ENCODE data around the gene NHERF2.

The NHERF2 gene

GRCh38 chr16:1980770-1981087, 46.0 kb upstream of the NHERF2 start:
- Histone ChIP-seq H2BK15ac (ENCODE audit: low read length) (peak overlapping the region; percentile 49), H2BK12ac (ENCODE audit: low read length) (peak overlapping the region; percentile 73), H3K27me3 (ENCODE audit: control insufficient read depth in 3 of 3, insufficient read depth in 3 of 3, low read depth in 1 of 3, low read length in 3 of 3) (peaks cover 0 to 50% (median 18%) of the 10 kb centered on the region in 3 experiments), H3K9ac (ENCODE audit: low read depth, low read length, poor library complexity) (no peak overlapping the region), H3K14ac (ENCODE audit: low read length) (no peak overlapping the region), H3K4me1 (ENCODE audit: control insufficient read depth in 2 of 2, insufficient read depth in 1 of 2, low read depth in 1 of 2, low read length in 2 of 2) (peaks cover 17 to 31% of the 10 kb centered on the region in 2 donors), H3K18ac (ENCODE audit: low read length) (no peak overlapping the region), H2BK120ac (ENCODE audit: low read depth, low read length) (no peak overlapping the region), H3K79me1 (ENCODE audit: low read depth, low read length) (peaks cover 11% of the 10 kb centered on the region), H2AK5ac (ENCODE audit: low read depth, low read length) (peak overlapping the region; percentile 84), H3K23ac (ENCODE audit: low read depth, low read length, poor library complexity) (peak overlapping the region; percentile 99), H4K91ac (ENCODE audit: low read depth, low read length, poor library complexity) (no peak overlapping the region), H3K4ac (ENCODE audit: low read length) (peak overlapping the region; percentile 76), H2AFZ (ENCODE audit: low read length) (no peak overlapping the region), H3K4me2 (ENCODE audit: insufficient read depth, low read length, poor library complexity, severe bottlenecking) (no peak overlapping the region), H3K27ac (replicated peaks; ENCODE audit: low read length) (no peak overlapping the region), H3K9me3 (replicated peaks in 1 of 2; ENCODE audit: control insufficient read depth in 2 of 2, insufficient read depth in 1 of 2, low read depth in 1 of 2, low read length in 2 of 2) (no peaks in the 10 kb centered on the region), H2BK5ac (ENCODE audit: low read length) (no peak overlapping the region), H3K36me3 (replicated peaks in 1 of 2; ENCODE audit: control insufficient read depth in 2 of 2, insufficient read depth in 2 of 2, low read length in 2 of 2) (peaks cover 25 to 38% of the 10 kb centered on the region in 2 donors), H3K4me3 (ENCODE audit: low read length in 2 of 2) (no peak overlapping the region), H4K8ac (ENCODE audit: low read depth, low read length) (no peak overlapping the region)
- DNase-seq (ENCODE audit: low spot score): no peak
- WGBS, 2 donors (ENCODE audit: extremely low coverage in 2 of 2, insufficient read length in 2 of 2, insufficient replicate concordance in 1 of 2): no CpG with 5 or more reads among the region's 16 CpGs

DNA sequence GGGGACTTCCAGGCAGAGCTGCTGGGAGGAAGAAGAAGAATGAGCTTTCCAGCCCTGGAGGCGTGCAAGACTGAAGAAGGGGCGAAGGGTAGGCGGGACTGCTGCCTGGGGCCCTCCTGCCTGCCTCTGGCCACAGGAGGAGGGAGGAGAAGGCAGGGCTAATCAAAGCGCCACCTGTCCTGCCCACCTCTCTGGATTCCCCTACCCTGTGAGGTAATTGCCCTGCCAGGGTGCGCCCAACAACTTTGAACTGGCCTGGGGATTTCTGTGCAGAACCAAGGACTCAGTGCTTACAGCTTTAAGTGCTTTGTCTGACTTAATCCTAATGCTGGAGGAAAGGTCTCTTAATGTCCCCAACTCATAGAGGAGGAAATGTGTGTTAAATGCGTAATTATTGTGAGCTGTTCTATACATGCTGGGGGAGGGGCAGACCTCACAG, 45.3 kb upstream of the NHERF2 start, which contains the start of gene NOXO1:
Gene NOXO1 (minus strand): TSS at position 72 of the 439 bp plus-strand sequence. CDS start 290 bp downstream, outside the sequence.
- H3K27me3 ChIP-seq (ENCODE audit: control insufficient read depth in 3 of 3, insufficient read depth in 3 of 3, low read depth in 1 of 3, low read length in 3 of 3): peaks cover 0 to 50% (median 18%) of the 10 kb centered on the region in 3 experiments
- H3K23ac ChIP-seq (ENCODE audit: low read depth, low read length, poor library complexity): peak within 1 kb of the TSS; percentile 99
- H4K91ac ChIP-seq (ENCODE audit: low read depth, low read length, poor library complexity): no peak within 1 kb of the TSS
- peak within 1 kb of the TSS; percentile 66 for H2BK5ac ChIP-seq (ENCODE audit: low read length)
- no peak within 1 kb of the TSS for H3K14ac ChIP-seq (ENCODE audit: low read length)
- H2BK120ac ChIP-seq (ENCODE audit: low read depth, low read length): no peak within 1 kb of the TSS
- H3K4me3 ChIP-seq (ENCODE audit: low read length in 2 of 2): no peak within 1 kb of the TSS
- no peak within 1 kb of the TSS for H3K27ac ChIP-seq (replicated peaks; ENCODE audit: low read length)
- H4K8ac ChIP-seq (ENCODE audit: low read depth, low read length): peak within 1 kb of the TSS; percentile 65
- peak within 1 kb of the TSS; percentile 49 for H2BK15ac ChIP-seq (ENCODE audit: low read length)
- H2AK5ac ChIP-seq (ENCODE audit: low read depth, low read length): peak within 1 kb of the TSS; percentile 84
- peaks cover 25 to 38% of the 10 kb centered on the region in 2 donors for H3K36me3 ChIP-seq (replicated peaks in 1 of 2; ENCODE audit: control insufficient read depth in 2 of 2, insufficient read depth in 2 of 2, low read length in 2 of 2)
- no peak within 1 kb of the TSS for H3K4me2 ChIP-seq (ENCODE audit: insufficient read depth, low read length, poor library complexity, severe bottlenecking)
- H3K9me3 ChIP-seq (replicated peaks in 1 of 2; ENCODE audit: control insufficient read depth in 2 of 2, insufficient read depth in 1 of 2, low read depth in 1 of 2, low read length in 2 of 2): no peaks in the 10 kb centered on the region
- H3K79me1 ChIP-seq (ENCODE audit: low read depth, low read length): peaks cover 11% of the 10 kb centered on the region
- peak within 1 kb of the TSS; percentile 44 for H3K9ac ChIP-seq (ENCODE audit: low read depth, low read length, poor library complexity)
- H3K18ac ChIP-seq (ENCODE audit: low read length): peak within 1 kb of the TSS; percentile 70
- DNase-seq (ENCODE audit: low spot score): no peak
- H2BK12ac ChIP-seq (ENCODE audit: low read length): peak within 1 kb of the TSS; percentile 73
- no CpG with 5 or more reads among the region's 6 CpGs for WGBS, 2 donors (ENCODE audit: extremely low coverage in 2 of 2, insufficient read length in 2 of 2, insufficient replicate concordance in 1 of 2)
- H3K4ac ChIP-seq (ENCODE audit: low read length): peak within 1 kb of the TSS; percentile 76
- peaks cover 17 to 31% of the 10 kb centered on the region in 2 donors for H3K4me1 ChIP-seq (ENCODE audit: control insufficient read depth in 2 of 2, insufficient read depth in 1 of 2, low read depth in 1 of 2, low read length in 2 of 2)
- no peak within 1 kb of the TSS for H2AFZ ChIP-seq (ENCODE audit: low read length)

- Histone ChIP-seq H3K4me2 (ENCODE audit: insufficient read depth, low read length, poor library complexity, severe bottlenecking) (no peak overlapping the region), H3K9ac (ENCODE audit: low read depth, low read length, poor library complexity) (no peak overlapping the region), H2AFZ (ENCODE audit: low read length) (no peak overlapping the region), H3K4me1 (ENCODE audit: control insufficient read depth in 2 of 2, insufficient read depth in 1 of 2, low read depth in 1 of 2, low read length in 2 of 2) (peaks cover 17 to 31% of the 10 kb centered on the region in 2 donors), H3K79me1 (ENCODE audit: low read depth, low read length) (peaks cover 11% of the 10 kb centered on the region), H3K36me3 (replicated peaks in 1 of 2; ENCODE audit: control insufficient read depth in 2 of 2, insufficient read depth in 2 of 2, low read length in 2 of 2) (peaks cover 24 to 38% of the 10 kb centered on the region in 2 donors), H3K14ac (ENCODE audit: low read length) (no peak overlapping the region), H3K4me3 (ENCODE audit: low read length in 2 of 2) (no peak overlapping the region), H4K91ac (ENCODE audit: low read depth, low read length, poor library complexity) (no peak overlapping the region), H3K27me3 (ENCODE audit: control insufficient read depth in 3 of 3, insufficient read depth in 3 of 3, low read depth in 1 of 3, low read length in 3 of 3) (peaks cover 0 to 50% (median 18%) of the 10 kb centered on the region in 3 experiments), H2BK5ac (ENCODE audit: low read length) (no peak overlapping the region), H3K9me3 (replicated peaks in 1 of 2; ENCODE audit: control insufficient read depth in 2 of 2, insufficient read depth in 1 of 2, low read depth in 1 of 2, low read length in 2 of 2) (no peaks in the 10 kb centered on the region), H3K23ac (ENCODE audit: low read depth, low read length, poor library complexity) (no peak overlapping the region), H3K27ac (replicated peaks; ENCODE audit: low read length) (no peak overlapping the region), H2BK15ac (ENCODE audit: low read length) (peak overlapping the region; percentile 37), H3K18ac (ENCODE audit: low read length) (peak overlapping the region; percentile 31), H2BK12ac (ENCODE audit: low read length) (no peak overlapping the region), H2AK5ac (ENCODE audit: low read depth, low read length) (peak overlapping the region; percentile 68), H3K4ac (ENCODE audit: low read length) (no peak overlapping the region), H4K8ac (ENCODE audit: low read depth, low read length) (no peak overlapping the region), H2BK120ac (ENCODE audit: low read depth, low read length) (no peak overlapping the region)
- WGBS, 2 donors (ENCODE audit: extremely low coverage in 2 of 2, insufficient read length in 2 of 2, insufficient replicate concordance in 1 of 2): no CpG with 5 or more reads among the region's 5 CpGs
- no peak for DNase-seq (ENCODE audit: low spot score)
Observed at GRCh38 chr16:1982013-1982433, 44.7 kb upstream of the NHERF2 start.

- Histone ChIP-seq H3K4me1 (ENCODE audit: control insufficient read depth in 2 of 2, insufficient read depth in 1 of 2, low read depth in 1 of 2, low read length in 2 of 2) (peaks cover 17 to 31% of the 10 kb centered on the region in 2 donors), H3K4ac (ENCODE audit: low read length) (no peak overlapping the region), H3K18ac (ENCODE audit: low read length) (peak overlapping the region; percentile 100), H4K91ac (ENCODE audit: low read depth, low read length, poor library complexity) (no peak overlapping the region), H2BK120ac (ENCODE audit: low read depth, low read length) (no peak overlapping the region), H3K27ac (replicated peaks; ENCODE audit: low read length) (peak overlapping the region; percentile 40), H3K27me3 (ENCODE audit: control insufficient read depth in 3 of 3, insufficient read depth in 3 of 3, low read depth in 1 of 3, low read length in 3 of 3) (peaks cover 0 to 48% (median 18%) of the 10 kb centered on the region in 3 experiments), H2BK12ac (ENCODE audit: low read length) (no peak overlapping the region), H2AFZ (ENCODE audit: low read length) (peak overlapping the region; percentile 99), H2BK5ac (ENCODE audit: low read length) (peak overlapping the region; percentile 87), H2AK5ac (ENCODE audit: low read depth, low read length) (no peak overlapping the region), H3K4me2 (ENCODE audit: insufficient read depth, low read length, poor library complexity, severe bottlenecking) (peak overlapping the region; percentile 96), H3K23ac (ENCODE audit: low read depth, low read length, poor library complexity) (peak overlapping the region; percentile 98), H3K4me3 (ENCODE audit: low read length in 2 of 2) (peak overlapping the region; percentile 87 to 88), H3K36me3 (replicated peaks in 1 of 2; ENCODE audit: control insufficient read depth in 2 of 2, insufficient read depth in 2 of 2, low read length in 2 of 2) (peaks cover 22 to 32% of the 10 kb centered on the region in 2 donors), H3K79me1 (ENCODE audit: low read depth, low read length) (peaks cover 11% of the 10 kb centered on the region), H2BK15ac (ENCODE audit: low read length) (no peak overlapping the region), H3K9ac (ENCODE audit: low read depth, low read length, poor library complexity) (no peak overlapping the region), H3K9me3 (replicated peaks in 1 of 2; ENCODE audit: control insufficient read depth in 2 of 2, insufficient read depth in 1 of 2, low read depth in 1 of 2, low read length in 2 of 2) (no peaks in the 10 kb centered on the region), H3K14ac (ENCODE audit: low read length) (no peak overlapping the region), H4K8ac (ENCODE audit: low read depth, low read length) (no peak overlapping the region)
- DNase-seq (ENCODE audit: low spot score): no peak
- no CpG with 5 or more reads among the region's 19 CpGs for WGBS, 2 donors (ENCODE audit: extremely low coverage in 2 of 2, insufficient read length in 2 of 2, insufficient replicate concordance in 1 of 2)
Observed at GRCh38 chr16:1982991-1983543, 43.6 kb upstream of the NHERF2 start.

All from neuronal stem cell (in vitro differentiated cells).